Lower leg skin (tissue), 3 donors: ENCODE measurements around the gene ILDR1.

Source experiments
- CTCF ChIP-seq, 3 donors: fragments of 450-650 bp; IDR thresholded peaks; one replicate each; pipeline ENCODE4 v1.5.1; 2016; ENCODE audit warnings: antibody characterized with exemption in 3 of 3, mild to moderate bottlenecking in 3 of 3, moderate library complexity in 2 of 3
- POLR2A ChIP-seq, 2 donors: fragments of 450-650 bp; IDR thresholded peaks; one replicate each; pipeline ENCODE4 v1.6.1; 2016 to 2017; ENCODE audit warnings: antibody characterized with exemption in 2 of 2, mild to moderate bottlenecking in 1 of 2, moderate library complexity in 1 of 2

GRCh38 chr3:121961283-121961682, 60.8 kb downstream of the ILDR1 start:
- no peak for TF ChIP-seq CTCF (IDR thresholded peaks at IDR 0.05)
- TF ChIP-seq POLR2A (IDR thresholded peaks at IDR 0.05): no peak
